AG04449 (cell line): ENCODE results near the gene TMBIM1.

Experiments
- CTCF ChIA-PET: fragments of 350-600 bp; formaldehyde crosslinking; extraction: SDS; loops from one replicate; lab custom pipeline; 2021; ENCODE audit warnings: antibody characterized with exemption; lab: Yijun Ruan, JAX
- POLR2A ChIA-PET: fragments of 400-600, 350-600 bp; formaldehyde crosslinking; extraction: SDS; loops from one replicate; lab custom pipeline; 2020; ENCODE audit warnings: antibody characterized with exemption, inconsistent platforms; lab: Yijun Ruan, JAX
- DNase-seq: peaks from one replicate; pipeline ENCODE4 v3.0.0-alpha.2; 2010; ENCODE audit warnings: low read depth, low spot score
- H3K4me3 ChIP-seq: 2 replicates; pipeline ENCODE4 v1.5.1; 2011; ENCODE audit warnings: low read depth, mild to moderate bottlenecking, control low read depth, low read length
- TF ChIP-seq, protein P1 (sequence below): IDR thresholded peaks from one replicate; pipeline ENCODE4 v1.5.1; 2011; ENCODE audit warnings: mild to moderate bottlenecking, moderate library complexity, low read length, control low read depth, inconsistent platforms; ENCODE audit not compliant: insufficient read depth; ENCODE audit errors: missing control alignments

The TMBIM1 gene

DNA sequence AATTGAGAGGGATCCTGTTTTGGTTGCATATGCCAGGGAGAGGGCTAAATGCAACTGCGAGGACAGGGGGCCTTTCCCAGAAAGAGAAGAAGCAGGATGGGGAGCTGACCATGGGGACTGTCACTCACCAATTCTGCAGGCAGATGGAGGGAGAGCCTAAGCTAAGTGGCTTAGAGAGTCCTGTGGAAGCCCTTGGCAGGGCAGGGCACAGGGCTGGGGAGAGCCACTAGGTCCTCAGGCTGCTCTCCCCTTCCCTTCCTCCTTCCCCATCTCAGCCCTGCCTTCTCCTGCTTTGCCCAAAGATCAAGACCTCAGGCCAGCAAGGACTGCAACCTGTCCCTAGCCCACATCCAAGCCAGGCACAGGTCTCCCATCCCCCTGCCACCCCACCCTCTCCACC is 40.0 kb upstream of the TMBIM1 start:
- TF ChIP-seq, protein P1, sequence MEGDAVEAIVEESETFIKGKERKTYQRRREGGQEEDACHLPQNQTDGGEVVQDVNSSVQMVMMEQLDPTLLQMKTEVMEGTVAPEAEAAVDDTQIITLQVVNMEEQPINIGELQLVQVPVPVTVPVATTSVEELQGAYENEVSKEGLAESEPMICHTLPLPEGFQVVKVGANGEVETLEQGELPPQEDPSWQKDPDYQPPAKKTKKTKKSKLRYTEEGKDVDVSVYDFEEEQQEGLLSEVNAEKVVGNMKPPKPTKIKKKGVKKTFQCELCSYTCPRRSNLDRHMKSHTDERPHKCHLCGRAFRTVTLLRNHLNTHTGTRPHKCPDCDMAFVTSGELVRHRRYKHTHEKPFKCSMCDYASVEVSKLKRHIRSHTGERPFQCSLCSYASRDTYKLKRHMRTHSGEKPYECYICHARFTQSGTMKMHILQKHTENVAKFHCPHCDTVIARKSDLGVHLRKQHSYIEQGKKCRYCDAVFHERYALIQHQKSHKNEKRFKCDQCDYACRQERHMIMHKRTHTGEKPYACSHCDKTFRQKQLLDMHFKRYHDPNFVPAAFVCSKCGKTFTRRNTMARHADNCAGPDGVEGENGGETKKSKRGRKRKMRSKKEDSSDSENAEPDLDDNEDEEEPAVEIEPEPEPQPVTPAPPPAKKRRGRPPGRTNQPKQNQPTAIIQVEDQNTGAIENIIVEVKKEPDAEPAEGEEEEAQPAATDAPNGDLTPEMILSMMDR: no peak
- DNase-seq: no peak
- ChIA-PET POLR2A (no interaction called here), CTCF (interaction anchor here (0.9 to 4.8 kb wide), 3 partner anchors 11 to 40 kb away, joined by 3 to 22 read pairs (median 4); partner anchors contain the start of gene CATIP)
- H3K4me3 ChIP-seq: no peak overlapping the region

DNA sequence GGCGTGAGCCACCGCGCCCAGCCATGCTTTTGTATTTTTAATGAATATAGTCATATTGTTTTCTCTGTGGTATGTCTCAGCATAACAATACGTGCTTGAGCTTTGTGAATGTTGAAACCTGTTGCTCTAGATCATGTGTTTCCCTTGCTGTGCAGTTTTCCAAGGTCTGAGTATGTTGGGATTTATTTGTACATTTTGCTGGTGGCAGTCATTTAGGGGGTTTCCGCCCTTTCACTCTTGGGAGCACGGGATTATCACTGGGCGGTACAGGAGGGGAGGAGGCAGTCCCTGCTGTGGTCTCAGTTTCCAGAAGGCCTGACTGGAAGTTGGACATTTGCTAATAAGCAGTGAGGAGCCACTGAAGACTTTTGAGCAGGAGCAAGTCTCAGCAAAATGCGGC is 39.4 kb upstream of the TMBIM1 start:
- H3K4me3 ChIP-seq: no peak overlapping the region
- DNase-seq: no peak
- CTCF ChIA-PET: interaction anchor here (0.9 to 4.8 kb wide), 3 partner anchors 12 to 39 kb away, joined by 3 to 22 read pairs (median 4); partner anchors contain the start of gene CATIP

DNA sequence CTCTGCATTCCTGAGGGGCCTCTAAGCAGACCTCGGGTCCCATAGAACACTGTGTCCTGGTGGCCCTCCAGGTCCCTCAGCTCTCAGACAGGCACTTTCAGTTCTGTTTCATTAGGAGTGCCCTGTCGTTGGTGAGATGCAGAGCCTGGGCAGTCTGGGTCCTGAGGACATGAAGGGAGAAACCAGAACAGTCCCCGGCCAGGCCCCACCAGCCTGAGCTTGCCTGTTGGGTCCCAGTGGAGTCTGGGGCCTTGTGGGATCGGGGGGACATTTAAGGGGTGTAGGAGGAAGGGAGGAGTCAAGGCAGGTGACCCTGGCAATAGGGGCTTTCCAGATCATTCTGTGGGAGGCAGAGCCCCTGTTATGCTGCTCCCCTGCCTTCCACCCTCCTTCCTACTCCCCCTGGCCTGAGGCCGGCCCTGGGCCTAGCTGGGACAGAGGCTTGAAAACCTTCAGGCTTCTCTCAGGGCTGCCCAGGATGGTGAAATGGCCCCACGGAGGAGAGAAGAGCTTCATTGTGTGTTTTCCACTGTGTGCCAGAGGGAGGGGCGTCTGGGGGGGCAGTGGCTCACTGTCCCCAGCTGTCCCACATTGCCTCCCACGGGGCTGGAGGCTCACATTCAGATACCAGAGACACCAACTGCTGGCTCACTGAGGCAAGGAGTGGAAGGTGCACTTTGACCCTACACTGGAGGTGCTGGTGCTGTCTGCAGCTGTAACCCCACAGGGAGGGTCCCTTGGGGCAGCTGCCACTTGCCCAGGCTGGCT is 37.7 kb upstream of the TMBIM1 start:
- H3K4me3 ChIP-seq: no peak overlapping the region
- no peak for DNase-seq
- POLR2A ChIA-PET: no interaction called here
- CTCF ChIA-PET: interaction anchor here (1.0 to 1.6 kb wide), 2 partner anchors 28 to 40 kb away, joined by 3 to 7 read pairs; no protein-coding TSS in a partner anchor
- TF ChIP-seq, protein P1: no peak

More for the DNA sequence above, 39.4 kb upstream of the TMBIM1 start:
- POLR2A ChIA-PET: no interaction called here
- TF ChIP-seq, protein P1: no peak

DNA sequence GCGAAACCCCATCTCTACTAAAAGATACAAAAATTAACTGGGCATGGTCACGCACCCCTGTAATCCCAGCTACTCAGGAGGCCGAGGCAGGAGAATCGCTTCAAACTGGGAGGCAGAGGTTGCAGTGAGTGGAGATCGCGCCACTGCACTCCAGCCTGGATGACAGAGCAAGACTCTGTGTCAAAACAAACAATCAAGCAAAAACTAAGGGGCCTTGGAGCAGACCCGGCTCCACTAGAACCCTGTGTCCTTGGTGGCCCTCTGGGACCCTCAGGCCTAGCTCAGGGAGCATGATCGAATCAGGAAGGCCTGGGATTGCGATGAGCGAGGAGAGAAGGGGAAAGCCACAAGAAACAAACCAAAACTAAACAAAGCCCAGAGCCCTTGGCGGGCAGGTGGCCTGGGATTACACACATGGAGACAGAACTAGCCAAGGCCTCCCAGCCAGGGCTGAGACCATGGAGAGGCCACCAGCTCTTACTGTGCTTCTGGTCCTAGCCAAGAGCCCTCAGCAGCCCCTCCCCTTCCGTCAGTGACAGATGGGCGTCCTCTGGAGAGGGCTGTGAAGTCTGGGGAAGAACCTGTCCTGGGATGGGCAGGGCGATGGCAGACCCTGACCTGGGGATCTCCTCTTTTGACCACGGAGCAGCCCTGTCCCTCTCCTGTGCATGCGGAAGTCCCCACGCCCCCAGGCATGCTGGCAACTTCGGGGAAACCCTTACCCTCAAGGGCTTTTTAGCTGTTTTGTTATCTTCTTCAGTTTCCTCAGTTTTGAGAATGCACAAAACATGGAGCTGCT is 36.9 kb upstream of the TMBIM1 start:
- DNase-seq: no peak
- CTCF ChIA-PET: interaction anchor here (1.0 to 1.6 kb wide), 2 partner anchors 27 to 39 kb away, joined by 3 to 7 read pairs; no protein-coding TSS in a partner anchor
- POLR2A ChIA-PET: no interaction called here

DNA sequence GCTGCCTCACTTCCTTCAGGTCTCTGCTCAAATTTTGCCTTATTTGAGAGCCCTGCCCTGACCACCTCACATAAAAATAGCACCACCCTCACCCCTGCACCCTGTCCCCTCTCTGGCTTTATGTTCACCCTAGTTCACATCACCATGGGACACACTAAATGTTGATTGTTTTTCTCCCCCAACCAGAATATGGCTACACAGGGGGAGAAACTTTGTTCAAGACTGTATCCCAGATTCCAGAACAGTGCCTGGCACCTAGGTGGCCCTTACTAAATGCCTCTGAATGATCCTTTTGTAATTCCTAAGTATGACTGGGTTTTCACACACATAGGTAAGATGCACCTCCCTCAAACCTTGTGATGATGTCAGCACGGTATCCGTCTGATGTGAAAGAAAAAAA is 36.0 kb upstream of the TMBIM1 start:
- TF ChIP-seq, protein P1: no peak
- CTCF ChIA-PET: no interaction called here
- no peak for DNase-seq
- POLR2A ChIA-PET: no interaction called here
- H3K4me3 ChIP-seq: no peak overlapping the region

More for the DNA sequence above, 36.9 kb upstream of the TMBIM1 start:
- TF ChIP-seq, protein P1: no peak
- no peak overlapping the region for H3K4me3 ChIP-seq
